Breast epithelium (tissue), 3 donors: ENCODE measurements around the gene ABHD4.

Experiments used
- POLR2AphosphoS5 ChIP-seq, 3 donors: sonication (generic); formaldehyde crosslinking; IDR thresholded peaks; one replicate each; pipeline ENCODE4 v1.6.1; 2017; ENCODE audit warnings: antibody characterized with exemption in 3 of 3
- TF ChIP-seq, protein P1 (sequence below), 3 donors: fragments of 450-650 bp; IDR thresholded peaks; one replicate each; pipeline ENCODE4 v1.5.1; 2016 to 2017; ENCODE audit warnings: antibody characterized with exemption in 3 of 3, mild to moderate bottlenecking in 3 of 3, moderate library complexity in 3 of 3

DNA sequence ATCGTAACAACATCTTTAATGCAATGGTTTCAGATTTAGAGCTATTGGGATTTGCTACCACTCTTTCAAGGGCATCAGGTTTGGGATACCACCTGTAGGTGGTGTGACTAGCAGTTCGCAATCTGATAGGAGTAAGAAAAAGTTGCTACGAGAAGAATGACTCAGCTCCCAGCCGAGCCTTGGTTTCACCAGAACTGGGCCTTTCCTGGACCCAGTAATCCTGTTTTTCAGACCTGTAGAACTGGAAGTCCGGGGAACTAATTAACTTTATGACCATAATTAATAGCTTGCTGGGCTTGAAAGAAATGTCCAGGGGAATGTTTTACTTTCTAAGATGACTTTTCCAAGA is 770 bp downstream of the ABHD4 start:
- TF ChIP-seq, protein P1, sequence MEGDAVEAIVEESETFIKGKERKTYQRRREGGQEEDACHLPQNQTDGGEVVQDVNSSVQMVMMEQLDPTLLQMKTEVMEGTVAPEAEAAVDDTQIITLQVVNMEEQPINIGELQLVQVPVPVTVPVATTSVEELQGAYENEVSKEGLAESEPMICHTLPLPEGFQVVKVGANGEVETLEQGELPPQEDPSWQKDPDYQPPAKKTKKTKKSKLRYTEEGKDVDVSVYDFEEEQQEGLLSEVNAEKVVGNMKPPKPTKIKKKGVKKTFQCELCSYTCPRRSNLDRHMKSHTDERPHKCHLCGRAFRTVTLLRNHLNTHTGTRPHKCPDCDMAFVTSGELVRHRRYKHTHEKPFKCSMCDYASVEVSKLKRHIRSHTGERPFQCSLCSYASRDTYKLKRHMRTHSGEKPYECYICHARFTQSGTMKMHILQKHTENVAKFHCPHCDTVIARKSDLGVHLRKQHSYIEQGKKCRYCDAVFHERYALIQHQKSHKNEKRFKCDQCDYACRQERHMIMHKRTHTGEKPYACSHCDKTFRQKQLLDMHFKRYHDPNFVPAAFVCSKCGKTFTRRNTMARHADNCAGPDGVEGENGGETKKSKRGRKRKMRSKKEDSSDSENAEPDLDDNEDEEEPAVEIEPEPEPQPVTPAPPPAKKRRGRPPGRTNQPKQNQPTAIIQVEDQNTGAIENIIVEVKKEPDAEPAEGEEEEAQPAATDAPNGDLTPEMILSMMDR (IDR thresholded peaks at IDR 0.05): peak in 2 of 3 donors; percentile 23 to 26
- TF ChIP-seq POLR2AphosphoS5 (IDR thresholded peaks at IDR 0.05): no peak
